ENCODE data around the gene TRIM47.

DNA sequence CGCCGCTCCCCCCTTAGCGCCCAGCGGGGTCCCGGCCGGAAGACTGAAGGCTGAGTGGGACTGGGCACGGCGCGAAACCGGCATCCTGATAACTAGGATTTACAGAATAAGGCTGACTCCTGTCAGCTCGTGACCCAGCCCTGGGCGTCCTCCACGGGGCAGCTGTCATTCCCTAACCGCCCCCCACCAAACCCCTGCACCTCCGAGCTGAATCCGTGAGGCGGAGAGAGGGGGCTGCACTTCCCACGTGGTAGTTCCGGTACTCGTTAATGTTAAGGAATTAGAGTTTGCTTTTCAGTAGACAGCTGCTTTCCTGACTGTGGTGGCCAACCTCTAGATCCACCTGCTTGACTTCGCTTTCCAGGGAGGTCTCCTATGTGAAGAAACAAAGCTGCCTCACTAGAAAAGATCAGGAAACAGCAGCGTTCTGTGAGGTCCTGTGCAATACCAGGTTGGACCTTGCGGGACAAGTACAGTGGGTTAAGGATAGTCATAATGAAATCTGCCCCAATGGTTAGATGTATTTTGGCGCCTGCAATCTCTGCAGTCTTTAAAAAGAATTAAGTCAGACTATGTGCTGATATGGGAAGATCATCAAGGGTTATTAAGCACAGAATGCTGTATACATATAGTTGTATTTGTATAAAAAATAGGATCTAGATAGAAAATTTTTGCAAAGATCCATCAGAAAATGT, 22.2 kb downstream of the TRIM47 start:
- TF ChIP-seq, protein P1, sequence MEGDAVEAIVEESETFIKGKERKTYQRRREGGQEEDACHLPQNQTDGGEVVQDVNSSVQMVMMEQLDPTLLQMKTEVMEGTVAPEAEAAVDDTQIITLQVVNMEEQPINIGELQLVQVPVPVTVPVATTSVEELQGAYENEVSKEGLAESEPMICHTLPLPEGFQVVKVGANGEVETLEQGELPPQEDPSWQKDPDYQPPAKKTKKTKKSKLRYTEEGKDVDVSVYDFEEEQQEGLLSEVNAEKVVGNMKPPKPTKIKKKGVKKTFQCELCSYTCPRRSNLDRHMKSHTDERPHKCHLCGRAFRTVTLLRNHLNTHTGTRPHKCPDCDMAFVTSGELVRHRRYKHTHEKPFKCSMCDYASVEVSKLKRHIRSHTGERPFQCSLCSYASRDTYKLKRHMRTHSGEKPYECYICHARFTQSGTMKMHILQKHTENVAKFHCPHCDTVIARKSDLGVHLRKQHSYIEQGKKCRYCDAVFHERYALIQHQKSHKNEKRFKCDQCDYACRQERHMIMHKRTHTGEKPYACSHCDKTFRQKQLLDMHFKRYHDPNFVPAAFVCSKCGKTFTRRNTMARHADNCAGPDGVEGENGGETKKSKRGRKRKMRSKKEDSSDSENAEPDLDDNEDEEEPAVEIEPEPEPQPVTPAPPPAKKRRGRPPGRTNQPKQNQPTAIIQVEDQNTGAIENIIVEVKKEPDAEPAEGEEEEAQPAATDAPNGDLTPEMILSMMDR (IDR thresholded peaks at IDR 0.05): no peak
- TF ChIP-seq POLR2A (IDR thresholded peaks at IDR 0.05): no peak

Measured in lower leg skin (tissue), 3 donors.